Stimulated activated CD4-positive, alpha-beta T cell treated with anti-CD3 and anti-CD28 coated beads, Interleukin-2, amount 100 ng/mL, for 24 hours (primary cell): Measurements from ENCODE around the gene USP17L15.
"Not testable (repeated sequence)": the region's sequence is repeated elsewhere in the genome, so short reads cannot be mapped to it uniquely, and the experiment has no call there.

Experiments used
- DNase-seq, 2 donors: peaks; one replicate each; pipeline ENCODE4 v3.0.0-alpha.2; 2020

The USP17L15 gene, protein sequence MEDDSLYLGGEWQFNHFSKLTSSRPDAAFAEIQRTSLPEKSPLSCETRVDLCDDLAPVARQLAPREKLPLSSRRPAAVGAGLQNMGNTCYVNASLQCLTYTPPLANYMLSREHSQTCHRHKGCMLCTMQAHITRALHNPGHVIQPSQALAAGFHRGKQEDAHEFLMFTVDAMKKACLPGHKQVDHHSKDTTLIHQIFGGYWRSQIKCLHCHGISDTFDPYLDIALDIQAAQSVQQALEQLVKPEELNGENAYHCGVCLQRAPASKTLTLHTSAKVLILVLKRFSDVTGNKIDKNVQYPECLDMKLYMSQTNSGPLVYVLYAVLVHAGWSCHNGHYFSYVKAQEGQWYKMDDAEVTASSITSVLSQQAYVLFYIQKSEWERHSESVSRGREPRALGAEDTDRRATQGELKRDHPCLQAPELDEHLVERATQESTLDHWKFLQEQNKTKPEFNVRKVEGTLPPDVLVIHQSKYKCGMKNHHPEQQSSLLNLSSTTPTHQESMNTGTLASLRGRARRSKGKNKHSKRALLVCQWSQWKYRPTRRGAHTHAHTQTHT

DNA sequence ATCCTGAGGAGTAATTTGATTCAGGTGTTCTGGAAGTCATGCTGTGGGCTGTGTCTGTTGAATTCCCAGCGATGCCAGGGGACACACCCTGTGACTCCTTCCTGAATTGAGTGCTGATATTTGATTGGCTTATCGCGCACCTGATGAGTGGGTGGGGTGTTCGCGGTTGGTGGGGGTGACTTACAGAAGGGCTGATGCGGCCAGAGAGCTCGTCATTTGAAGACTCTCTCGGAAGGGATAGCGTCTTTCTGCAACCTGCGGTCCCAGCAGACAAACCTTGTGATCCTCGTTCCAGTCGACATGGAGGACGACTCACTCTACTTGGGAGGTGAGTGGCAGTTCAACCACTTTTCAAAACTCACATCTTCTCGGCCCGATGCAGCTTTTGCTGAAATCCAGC lies at the start of gene USP17L15:
TSS of gene USP17L15 (plus strand) at position 301 of the 400 bp plus-strand sequence. CDS start at position 301, 0 bp downstream.
- DNase-seq = not testable (repeated sequence)

DNA sequence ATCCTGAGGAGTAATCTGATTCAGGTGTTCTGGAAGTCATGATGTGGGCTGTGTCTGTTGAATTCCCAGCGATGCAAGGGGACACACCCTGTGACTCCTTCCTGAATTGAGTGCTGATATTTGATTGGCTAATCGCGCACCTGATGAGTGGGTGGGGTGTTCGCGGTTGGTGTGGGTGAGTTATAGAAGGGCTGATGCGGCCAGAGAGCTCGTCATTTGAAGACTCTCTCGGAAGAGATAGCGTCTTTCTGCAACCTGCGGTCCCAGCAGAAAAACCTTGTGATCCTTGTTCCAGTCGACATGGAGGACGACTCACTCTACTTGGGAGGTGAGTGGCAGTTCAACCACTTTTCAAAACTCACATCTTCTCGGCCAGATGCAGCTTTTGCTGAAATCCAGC lies 23.8 kb upstream of the USP17L15 start, which contains the start of gene USP17L10:
TSS of gene USP17L10 (plus strand) at position 301 of the 400 bp plus-strand sequence. CDS start at position 301, 0 bp downstream.
- DNase-seq = not testable (repeated sequence)

DNA sequence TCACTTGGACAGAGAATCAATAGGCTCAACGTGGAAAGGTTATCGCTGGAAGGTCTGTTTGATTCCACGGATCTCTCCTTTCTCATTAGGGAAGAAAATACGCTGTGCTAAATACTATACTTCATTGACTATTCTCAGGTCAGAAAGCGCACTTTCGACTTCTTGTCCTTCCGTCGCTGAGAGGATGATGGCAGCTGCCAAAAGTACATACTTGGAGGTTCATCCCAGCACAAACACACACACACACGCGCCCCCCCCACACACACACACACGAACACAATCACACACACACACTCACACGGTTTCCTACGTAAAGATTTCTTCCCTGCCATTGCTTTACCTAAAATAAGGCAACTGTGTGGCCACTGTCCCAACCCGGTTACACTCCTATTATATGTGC lies 19.5 kb upstream of the USP17L15 start:
- DNase-seq = not testable (repeated sequence)

DNA sequence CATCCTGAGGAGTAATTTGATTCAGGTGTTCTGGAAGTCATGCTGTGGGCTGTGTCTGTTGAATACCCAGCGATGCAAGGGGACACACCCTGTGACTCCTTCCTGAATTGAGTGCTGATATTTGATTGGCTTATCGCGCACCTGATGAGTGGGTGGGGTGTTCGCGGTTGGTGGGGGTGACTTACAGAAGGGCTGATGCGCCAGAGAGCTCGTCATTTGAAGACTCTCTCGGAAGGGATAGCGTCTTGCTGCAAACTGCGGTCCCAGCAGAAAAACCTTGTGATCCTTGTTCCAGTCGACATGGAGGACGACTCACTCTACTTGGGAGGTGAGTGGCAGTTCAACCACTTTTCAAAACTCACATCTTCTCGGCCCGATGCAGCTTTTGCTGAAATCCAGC lies 19.1 kb upstream of the USP17L15 start, which contains the start of gene USP17L11:
TSS of gene USP17L11 (plus strand) at position 301 of the 400 bp plus-strand sequence. CDS start at position 301, 0 bp downstream.
- DNase-seq = not testable (repeated sequence)

DNA sequence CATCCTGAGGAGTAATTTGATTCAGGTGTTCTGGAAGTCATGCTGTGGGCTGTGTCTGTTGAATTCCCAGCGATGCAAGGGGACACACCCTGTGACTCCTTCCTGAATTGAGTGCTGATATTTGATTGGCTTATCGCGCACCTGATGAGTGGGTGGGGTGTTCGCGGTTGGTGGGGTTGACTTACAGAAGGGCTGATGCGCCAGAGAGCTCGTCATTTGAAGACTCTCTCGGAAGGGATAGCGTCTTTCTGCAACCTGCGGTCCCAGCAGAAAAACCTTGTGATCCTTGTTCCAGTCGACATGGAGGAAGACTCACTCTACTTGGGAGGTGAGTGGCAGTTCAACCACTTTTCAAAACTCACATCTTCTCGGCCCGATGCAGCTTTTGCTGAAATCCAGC lies 14.3 kb upstream of the USP17L15 start, which contains the start of gene USP17L12:
TSS of gene USP17L12 (plus strand) at position 301 of the 400 bp plus-strand sequence. CDS start at position 301, 0 bp downstream.
- DNase-seq = not testable (repeated sequence)

DNA sequence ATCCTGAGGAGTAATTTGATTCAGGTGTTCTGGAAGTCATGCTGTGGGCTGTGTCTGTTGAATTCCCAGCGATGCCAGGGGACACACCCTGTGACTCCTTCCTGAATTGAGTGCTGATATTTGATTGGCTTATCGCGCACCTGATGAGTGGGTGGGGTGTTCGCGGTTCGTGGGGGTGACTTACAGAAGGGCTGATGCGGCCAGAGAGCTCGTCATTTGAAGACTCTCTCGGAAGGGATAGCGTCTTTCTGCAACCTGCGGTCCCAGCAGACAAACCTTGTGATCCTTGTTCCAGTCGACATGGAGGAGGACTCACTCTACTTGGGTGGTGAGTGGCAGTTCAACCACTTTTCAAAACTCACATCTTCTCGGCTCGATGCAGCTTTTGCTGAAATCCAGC lies 9.6 kb upstream of the USP17L15 start, which contains the start of gene USP17L13:
TSS of gene USP17L13 (plus strand) at position 301 of the 400 bp plus-strand sequence. CDS start at position 301, 0 bp downstream.
- DNase-seq = not testable (repeated sequence)

DNA sequence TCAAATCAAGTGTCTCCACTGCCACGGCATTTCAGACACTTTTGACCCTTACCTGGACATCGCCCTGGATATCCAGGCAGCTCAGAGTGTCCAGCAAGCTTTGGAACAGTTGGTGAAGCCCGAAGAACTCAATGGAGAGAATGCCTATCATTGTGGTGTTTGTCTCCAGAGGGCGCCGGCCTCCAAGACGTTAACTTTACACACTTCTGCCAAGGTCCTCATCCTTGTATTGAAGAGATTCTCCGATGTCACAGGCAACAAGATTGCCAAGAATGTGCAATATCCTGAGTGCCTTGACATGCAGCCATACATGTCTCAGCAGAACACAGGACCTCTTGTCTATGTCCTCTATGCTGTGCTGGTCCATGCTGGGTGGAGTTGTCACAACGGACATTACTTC lies 3.9 kb upstream of the USP17L15 start:
- peak in 1 of 2 donors; percentile 14 for DNase-seq

DNA sequence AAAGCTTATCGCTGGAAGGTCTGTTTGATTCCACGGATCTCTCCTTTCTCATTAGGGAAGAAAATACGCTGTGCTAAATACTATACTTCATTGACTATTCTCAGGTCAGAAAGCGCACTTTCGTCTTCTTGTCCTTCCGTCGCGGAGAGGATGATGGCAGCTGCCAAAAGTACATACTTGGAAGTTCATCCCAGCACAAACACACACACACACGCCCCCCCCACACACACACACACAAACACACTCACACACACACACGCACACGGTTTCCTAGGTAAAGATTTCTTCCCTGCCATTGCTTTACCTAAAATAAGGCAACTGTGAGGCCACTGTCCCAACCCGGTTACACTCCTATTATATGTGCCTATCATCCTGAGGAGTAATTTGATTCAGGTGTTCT lies 4.3 kb downstream of the USP17L15 start:
- not testable (repeated sequence) for DNase-seq

DNA sequence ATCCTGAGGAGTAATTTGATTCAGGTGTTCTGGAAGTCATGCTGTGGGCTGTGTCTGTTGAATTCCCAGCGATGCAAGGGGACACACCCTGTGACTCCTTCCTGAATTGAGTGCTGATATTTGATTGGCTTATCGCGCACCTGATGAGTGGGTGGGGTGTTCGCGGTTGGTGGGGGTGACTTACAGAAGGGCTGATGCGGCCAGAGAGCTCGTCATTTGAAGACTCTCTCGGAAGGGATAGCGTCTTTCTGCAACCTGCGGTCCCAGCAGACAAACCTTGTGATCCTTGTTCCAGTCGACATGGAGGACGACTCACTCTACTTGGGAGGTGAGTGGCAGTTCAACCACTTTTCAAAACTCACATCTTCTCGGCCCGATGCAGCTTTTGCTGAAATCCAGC lies 9.4 kb downstream of the USP17L15 start, which contains the start of gene USP17L17:
TSS of gene USP17L17 (plus strand) at position 301 of the 400 bp plus-strand sequence. CDS start at position 301, 0 bp downstream.
- DNase-seq = not testable (repeated sequence)

DNA sequence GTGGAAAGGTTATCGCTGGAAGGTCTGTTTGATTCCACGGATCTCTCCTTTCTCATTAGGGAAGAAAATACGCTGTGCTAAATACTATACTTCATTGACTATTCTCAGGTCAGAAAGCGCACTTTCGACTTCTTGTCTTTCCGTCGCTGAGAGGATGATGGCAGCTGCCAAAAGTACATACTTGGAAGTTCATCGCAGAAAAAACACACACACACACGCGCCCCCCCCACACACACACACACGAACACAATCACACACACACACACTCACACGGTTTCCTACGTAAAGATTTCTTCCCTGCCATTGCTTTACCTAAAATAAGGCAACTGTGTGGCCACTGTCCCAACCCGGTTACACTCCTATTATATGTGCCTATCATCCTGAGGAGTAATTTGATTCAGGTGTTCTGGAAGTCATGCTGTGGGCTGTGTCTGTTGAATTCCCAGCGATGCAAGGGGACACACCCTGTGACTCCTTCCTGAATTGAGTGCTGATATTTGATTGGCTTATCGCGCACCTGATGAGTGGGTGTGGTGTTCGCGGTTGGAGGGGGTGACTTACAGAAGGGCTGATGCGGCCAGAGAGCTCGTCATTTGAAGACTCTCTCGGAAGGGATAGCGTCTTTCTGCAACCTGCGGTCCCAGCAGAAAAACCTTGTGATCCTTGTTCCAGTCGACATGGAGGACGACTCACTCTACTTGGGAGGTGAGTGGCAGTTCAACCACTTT lies 13.9 kb downstream of the USP17L15 start, which contains the start of gene USP17L18:
TSS of gene USP17L18 (plus strand) at position 678 of the 728 bp plus-strand sequence. CDS start at position 678, 0 bp downstream.
- peak; percentile 1 to 13 for DNase-seq

DNA sequence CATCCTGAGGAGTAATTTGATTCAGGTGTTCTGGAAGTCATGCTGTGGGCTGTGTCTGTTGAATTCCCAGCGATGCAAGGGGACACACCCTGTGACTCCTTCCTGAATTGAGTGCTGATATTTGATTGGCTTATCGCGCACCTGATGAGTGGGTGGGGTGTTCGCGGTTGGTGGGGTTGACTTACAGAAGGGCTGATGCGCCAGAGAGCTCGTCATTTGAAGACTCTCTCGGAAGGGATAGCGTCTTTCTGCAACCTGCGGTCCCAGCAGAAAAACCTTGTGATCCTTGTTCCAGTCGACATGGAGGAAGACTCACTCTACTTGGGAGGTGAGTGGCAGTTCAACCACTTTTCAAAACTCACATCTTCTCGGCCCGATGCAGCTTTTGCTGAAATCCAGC lies 18.9 kb downstream of the USP17L15 start, which contains the start of gene USP17L19:
TSS of gene USP17L19 (plus strand) at position 301 of the 400 bp plus-strand sequence. CDS start at position 301, 0 bp downstream.
- DNase-seq = not testable (repeated sequence)

DNA sequence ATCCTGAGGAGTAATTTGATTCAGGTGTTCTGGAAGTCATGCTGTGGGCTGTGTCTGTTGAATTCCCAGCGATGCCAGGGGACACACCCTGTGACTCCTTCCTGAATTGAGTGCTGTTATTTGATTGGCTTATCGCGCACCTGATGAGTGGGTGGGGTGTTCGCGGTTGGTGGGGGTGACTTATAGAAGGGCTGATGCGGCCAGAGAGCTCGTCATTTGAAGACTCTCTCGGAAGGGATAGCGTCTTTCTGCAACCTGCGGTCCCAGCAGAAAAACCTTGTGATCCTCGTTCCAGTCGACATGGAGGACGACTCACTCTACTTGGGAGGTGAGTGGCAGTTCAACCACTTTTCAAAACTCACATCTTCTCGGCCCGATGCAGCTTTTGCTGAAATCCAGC lies 23.6 kb downstream of the USP17L15 start, which contains the start of gene USP17L20:
TSS of gene USP17L20 (plus strand) at position 301 of the 400 bp plus-strand sequence. CDS start at position 301, 0 bp downstream.
- DNase-seq = not testable (repeated sequence)

DNA sequence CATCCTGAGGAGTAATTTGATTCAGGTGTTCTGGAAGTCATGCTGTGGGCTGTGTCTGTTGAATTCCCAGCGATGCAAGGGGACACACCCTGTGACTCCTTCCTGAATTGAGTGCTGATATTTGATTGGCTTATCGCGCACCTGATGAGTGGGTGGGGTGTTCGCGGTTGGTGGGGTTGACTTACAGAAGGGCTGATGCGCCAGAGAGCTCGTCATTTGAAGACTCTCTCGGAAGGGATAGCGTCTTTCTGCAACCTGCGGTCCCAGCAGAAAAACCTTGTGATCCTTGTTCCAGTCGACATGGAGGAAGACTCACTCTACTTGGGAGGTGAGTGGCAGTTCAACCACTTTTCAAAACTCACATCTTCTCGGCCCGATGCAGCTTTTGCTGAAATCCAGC lies 28.4 kb downstream of the USP17L15 start, which contains the start of gene USP17L21:
TSS of gene USP17L21 (plus strand) at position 301 of the 400 bp plus-strand sequence. CDS start at position 301, 0 bp downstream.
- DNase-seq = not testable (repeated sequence)

DNA sequence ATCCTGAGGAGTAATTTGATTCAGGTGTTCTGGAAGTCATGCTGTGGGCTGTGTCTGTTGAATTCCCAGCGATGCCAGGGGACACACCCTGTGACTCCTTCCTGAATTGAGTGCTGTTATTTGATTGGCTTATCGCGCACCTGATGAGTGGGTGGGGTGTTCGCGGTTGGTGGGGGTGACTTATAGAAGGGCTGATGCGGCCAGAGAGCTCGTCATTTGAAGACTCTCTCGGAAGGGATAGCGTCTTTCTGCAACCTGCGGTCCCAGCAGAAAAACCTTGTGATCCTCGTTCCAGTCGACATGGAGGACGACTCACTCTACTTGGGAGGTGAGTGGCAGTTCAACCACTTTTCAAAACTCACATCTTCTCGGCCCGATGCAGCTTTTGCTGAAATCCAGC lies 33.1 kb downstream of the USP17L15 start, which contains the start of gene USP17L22:
TSS of gene USP17L22 (plus strand) at position 301 of the 400 bp plus-strand sequence. CDS start at position 301, 0 bp downstream.
- not testable (repeated sequence) for DNase-seq

DNA sequence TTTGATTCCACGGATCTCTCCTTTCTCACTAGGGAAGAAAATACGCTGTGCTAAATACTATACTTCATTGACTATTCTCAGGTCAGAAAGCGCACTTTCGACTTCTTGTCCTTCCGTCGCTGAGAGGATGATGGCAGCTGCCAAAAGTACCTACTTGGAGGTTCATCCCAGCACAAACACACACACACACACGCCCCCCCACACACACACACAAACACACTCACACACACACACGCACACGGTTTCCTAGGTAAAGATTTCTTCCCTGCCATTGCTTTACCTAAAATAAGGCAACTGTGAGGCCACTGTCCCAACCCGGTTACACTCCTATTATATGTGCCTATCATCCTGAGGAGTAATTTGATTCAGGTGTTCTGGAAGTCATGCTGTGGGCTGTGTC lies 37.5 kb downstream of the USP17L15 start:
- peak; percentile 11 to 15 for DNase-seq
